Transverse colon (tissue), 4 donors: ENCODE results near the gene CTNNBIP1. TPM values are rescaled to one million over a fixed set of nuclear protein-coding genes. Genes with fewer than 3 reads are reported as not detected.
A peak's percentile ranks its signal among the peaks of the same experiment; 100 is the strongest.

ENCODE experiments used
- DNase-seq: peaks from one replicate; pipeline ENCODE4 v3.0.0-alpha.2; 2019
- H3K27ac ChIP-seq, 4 donors: fragments of 200-600 bp; sonication (generic); 2 replicates each; pipeline ENCODE4 v1.5.1; 2016 to 2018; ENCODE audit warnings: inconsistent platforms in 4 of 4
- H3K27me3 ChIP-seq: fragments of 200-600 bp; sonication (generic); 2 replicates; pipeline ENCODE4 v1.5.1; 2017; ENCODE audit warnings: inconsistent platforms
- H3K36me3 ChIP-seq, 4 donors: fragments of 200-600 bp; sonication (generic); 2 replicates each; pipeline ENCODE4 v1.5.1; 2017 to 2019; ENCODE audit warnings: inconsistent platforms in 4 of 4
- H3K4me1 ChIP-seq, 4 donors: fragments of 200-600 bp; sonication (generic); 2 replicates each; pipeline ENCODE4 v1.5.1; 2017 to 2020; ENCODE audit warnings: inconsistent platforms in 4 of 4
- H3K4me3 ChIP-seq, 4 donors: fragments of 200-600 bp; sonication (generic); 1 replicate in 1 of 4; 2 replicates in 3 of 4; pipeline versions ENCODE4 v1.5.1 to v1.6.1; 2017 to 2019; ENCODE audit warnings: inconsistent platforms in 4 of 4
- H3K9me3 ChIP-seq, 2 donors: fragments of 200-600 bp; sonication (generic); 2 replicates each; pipeline ENCODE4 v1.5.1; 2017 to 2019; ENCODE audit warnings: inconsistent platforms in 2 of 2
- CTCF ChIP-seq, 5 experiments: fragments of 200-600 bp in 3 of 5; fragments of 450-650 bp in 2 of 5; sonication (generic) in 3 of 5; IDR thresholded peaks; 1 replicate in 2 of 5; 2 replicates in 3 of 5; pipeline ENCODE4 v1.5.1; 2016 to 2017; ENCODE audit warnings: antibody characterized with exemption in 5 of 5, inconsistent platforms in 3 of 5, mild to moderate bottlenecking in 2 of 5, moderate library complexity in 1 of 5
- EP300 ChIP-seq: sonication (generic); formaldehyde crosslinking; IDR thresholded peaks from one replicate; pipeline ENCODE4 v1.6.1; 2017; ENCODE audit warnings: antibody characterized with exemption, low read depth
- POLR2A ChIP-seq: fragments of 450-650 bp; IDR thresholded peaks from one replicate; pipeline ENCODE4 v1.6.1; 2016; ENCODE audit warnings: antibody characterized with exemption, mild to moderate bottlenecking, moderate library complexity
- POLR2AphosphoS5 ChIP-seq, 3 donors: sonication (generic); formaldehyde crosslinking; IDR thresholded peaks; one replicate each; pipeline ENCODE4 v1.6.1; 2016; ENCODE audit warnings: antibody characterized with exemption in 3 of 3
- WGBS, 2 donors: methylation state at CpG; one replicate each; pipeline ENCODE4 v1.1.5; 2018; ENCODE audit warnings: low coverage in 1 of 2; 5-methylcytosine and 5-hydroxymethylcytosine counted together
- in situ Hi-C, 4 donors: fragments of 200-750 bp; cut with MboI; loops; one replicate each; pipeline versions ENCODE4 v1.15.0 to v1.15.1; 2017; ENCODE audit warnings: low sequenced_read_pairs in 3 of 4, low pct_ligation_motif_present in 1 of 4, low pct_unique_long_range_greater_than_20kb in 1 of 4
- intact Hi-C: fragments of 100-400 bp; cut with DNase I; formaldehyde crosslinking; loops from one replicate; pipeline ENCODE4 v1.15.1; 2023; ENCODE audit warnings: low total_unique reads
- total RNA-seq, 4 donors: library from RNA; depleted of rRNA; stranded (reverse); fragments of >200 nt; gene quantifications; one replicate each; pipeline ENCODE4 v1.1.0, GENCODE V29; 2016

The CTNNBIP1 gene
- total RNA-seq, 4 donors from 2014 or later, result 7.9 to 24.4 (median 15.7) TPM

- intact Hi-C loops, result no loop called here
- TF ChIP-seq EP300 (no peak), POLR2AphosphoS5 (IDR thresholded peaks at IDR 0.05) (no peak), POLR2A (no peak), CTCF (IDR thresholded peaks at IDR 0.05) (no peak)
- in situ Hi-C loops, result no loop called here
- no peaks in the 10 kb centered on the region for H3K9me3 ChIP-seq
- peak overlapping the region in 2 of 4 donors; percentile 11 to 30 for H3K27ac ChIP-seq
- no peak for DNase-seq
- H3K4me3 ChIP-seq, result no peak overlapping the region
- H3K4me1 ChIP-seq, result peaks cover 8 to 52% (median 42%) of the 10 kb centered on the region in 4 donors
- H3K27me3 ChIP-seq, result no peaks in the 10 kb centered on the region
- WGBS, 2 donors, result 70 to 100% methylated on average over 1 to 10 of the region's 10 CpGs
- H3K36me3 ChIP-seq, result no peaks in the 10 kb centered on the region
Measured at GRCh38 chr1:9838946-9839345, 71.1 kb downstream of the CTNNBIP1 start.

- Histone ChIP-seq H3K9me3 (no peaks in the 10 kb centered on the region), H3K27ac (peak overlapping the region in 3 of 4 donors; percentile 0 to 39 (median 30)), H3K4me3 (no peak overlapping the region), H3K4me1 (peaks cover 8 to 34% (median 24%) of the 10 kb centered on the region in 4 donors), H3K36me3 (no peaks in the 10 kb centered on the region), H3K27me3 (no peaks in the 10 kb centered on the region)
- WGBS, 2 donors, result 78% methylated on average over 5 of the region's 5 CpGs; no CpG with 5 or more reads in 1 of the 2 donors
- DNase-seq, result no peak
- intact Hi-C loops, result no loop called here
- in situ Hi-C loops, result no loop called here
- TF ChIP-seq CTCF (IDR thresholded peaks at IDR 0.05), result no peak
Measured at GRCh38 chr1:9836632-9836960, 73.5 kb downstream of the CTNNBIP1 start.

GRCh38 chr1:9835758-9836631 is 74.1 kb downstream of the CTNNBIP1 start:
- no peak overlapping the region for H3K4me3 ChIP-seq
- in situ Hi-C loops, result no loop called here

GRCh38 chr1:9835404-9835757 is 74.7 kb downstream of the CTNNBIP1 start:
- DNase-seq, result peak; percentile 11
- in situ Hi-C loops, result no loop called here
- intact Hi-C loops, result no loop called here
- H3K4me3 ChIP-seq, result no peak overlapping the region
- 42% methylated on average over 9 of the region's 9 CpGs; no CpG with 5 or more reads in 1 of the 2 donors for WGBS, 2 donors
- no peaks in the 10 kb centered on the region for H3K36me3 ChIP-seq
- no peaks in the 10 kb centered on the region for H3K9me3 ChIP-seq
- H3K27ac ChIP-seq, result peak overlapping the region; percentile 0 to 39 (median 30)
- no peak for TF ChIP-seq POLR2AphosphoS5 (IDR thresholded peaks at IDR 0.05)
- peaks cover 8 to 34% (median 24%) of the 10 kb centered on the region in 4 donors for H3K4me1 ChIP-seq
- no peaks in the 10 kb centered on the region for H3K27me3 ChIP-seq

More at GRCh38 chr1:9835758-9836631, 74.1 kb downstream of the CTNNBIP1 start:
- WGBS, 2 donors, result 47% methylated on average over 13 of the region's 15 CpGs; no CpG with 5 or more reads in 1 of the 2 donors
- TF ChIP-seq CTCF (IDR thresholded peaks at IDR 0.05) (no peak), POLR2AphosphoS5 (IDR thresholded peaks at IDR 0.05) (no peak), POLR2A (no peak), EP300 (no peak)
- intact Hi-C loops, result no loop called here
- peak; percentile 50 for DNase-seq
- H3K27me3 ChIP-seq, result no peaks in the 10 kb centered on the region
- H3K27ac ChIP-seq, result peak overlapping the region; percentile 0 to 39 (median 30)
- H3K4me1 ChIP-seq, result peaks cover 8 to 34% (median 24%) of the 10 kb centered on the region in 4 donors
- no peaks in the 10 kb centered on the region for H3K9me3 ChIP-seq
- H3K36me3 ChIP-seq, result no peaks in the 10 kb centered on the region
